ENCODE measurements around the gene ACBD7.

Gene ACBD7

GRCh38 chr10:15084502-15084922 is 4.1 kb downstream of the ACBD7 start:
- DNase-seq = no peak

- DNase-seq = no peak
These were observed 4.7 kb downstream of the ACBD7 start for GRCh38 chr10:15083674-15084501.

GRCh38 chr10:15075421-15075820 is 13.2 kb downstream of the ACBD7 start:
- DNase-seq = no peak

- no peak for DNase-seq
These were observed 16.2 kb downstream of the ACBD7 start for GRCh38 chr10:15072358-15072757.

- no peak for DNase-seq
These were observed 19.3 kb downstream of the ACBD7 start for GRCh38 chr10:15069230-15069629.

GRCh38 chr10:15068802-15069201 is 19.8 kb downstream of the ACBD7 start:
- DNase-seq = no peak

GRCh38 chr10:15067154-15067553 is 21.4 kb downstream of the ACBD7 start:
- no peak for DNase-seq

- no peak for DNase-seq
These were observed 27.9 kb downstream of the ACBD7 start for GRCh38 chr10:15060638-15061037.

- no peak for DNase-seq
These were observed 28.7 kb downstream of the ACBD7 start for GRCh38 chr10:15059914-15060313.

- no peak for DNase-seq
These were observed 29.9 kb downstream of the ACBD7 start for GRCh38 chr10:15058689-15059088.

- DNase-seq = no peak
These were observed 35.5 kb downstream of the ACBD7 start for GRCh38 chr10:15053061-15053460.

GRCh38 chr10:15052121-15052520 is 36.5 kb downstream of the ACBD7 start:
- no peak for DNase-seq

GRCh38 chr10:15049533-15049932 is 39.0 kb downstream of the ACBD7 start:
- no peak for DNase-seq

GRCh38 chr10:15046626-15047025 is 42.0 kb downstream of the ACBD7 start:
- DNase-seq = no peak

GRCh38 chr10:15045380-15045779 is 43.2 kb downstream of the ACBD7 start:
- DNase-seq = no peak

GRCh38 chr10:15043674-15044073 is 44.9 kb downstream of the ACBD7 start, which contains the start of gene OLAH:
Gene OLAH (plus strand): TSS chr10:15043943. CDS start chr10:15047289, 3,346 bp downstream.
- DNase-seq = no peak

- no peak for DNase-seq
These were observed 50.2 kb downstream of the ACBD7 start for GRCh38 chr10:15038416-15038815.

GRCh38 chr10:15037691-15038090 is 50.9 kb downstream of the ACBD7 start:
- DNase-seq = no peak

- no peak for DNase-seq
These were observed 52.9 kb downstream of the ACBD7 start for GRCh38 chr10:15035385-15036301.

GRCh38 chr10:15027741-15028140 is 60.8 kb downstream of the ACBD7 start:
- DNase-seq = no peak
